ENCODE measurements around the gene DDX17.

DDX17 gene

GRCh38 chr22:38435010-38435409 is 71.1 kb downstream of the DDX17 start:
- Histone ChIP-seq H3K18ac (ENCODE audit: low read length) (no peak overlapping the region), H3K27ac (replicated peaks; ENCODE audit: low read length) (no peak overlapping the region), H3K4me3 (ENCODE audit: low read length in 2 of 2) (no peak overlapping the region), H3K79me1 (ENCODE audit: low read depth, low read length) (no peaks in the 10 kb centered on the region), H3K36me3 (replicated peaks in 1 of 2; ENCODE audit: control insufficient read depth in 2 of 2, insufficient read depth in 2 of 2, low read length in 2 of 2) (no peaks in the 10 kb centered on the region), H3K4me1 (ENCODE audit: control insufficient read depth in 2 of 2, insufficient read depth in 1 of 2, low read depth in 1 of 2, low read length in 2 of 2) (peaks cover 4 to 12% of the 10 kb centered on the region in 2 donors), H3K4ac (ENCODE audit: low read length) (no peak overlapping the region), H3K14ac (ENCODE audit: low read length) (no peak overlapping the region), H3K9ac (ENCODE audit: low read depth, low read length, poor library complexity) (peak overlapping the region; percentile 45), H3K27me3 (ENCODE audit: control insufficient read depth in 3 of 3, insufficient read depth in 3 of 3, low read depth in 1 of 3, low read length in 3 of 3) (no peaks in the 10 kb centered on the region), H2AK5ac (ENCODE audit: low read depth, low read length) (no peak overlapping the region), H3K23ac (ENCODE audit: low read depth, low read length, poor library complexity) (no peak overlapping the region), H4K8ac (ENCODE audit: low read depth, low read length) (no peak overlapping the region), H2BK15ac (ENCODE audit: low read length) (no peak overlapping the region), H4K91ac (ENCODE audit: low read depth, low read length, poor library complexity) (no peak overlapping the region), H3K4me2 (ENCODE audit: insufficient read depth, low read length, poor library complexity, severe bottlenecking) (no peak overlapping the region), H3K9me3 (replicated peaks in 1 of 2; ENCODE audit: control insufficient read depth in 2 of 2, insufficient read depth in 1 of 2, low read depth in 1 of 2, low read length in 2 of 2) (no peaks in the 10 kb centered on the region), H2BK5ac (ENCODE audit: low read length) (no peak overlapping the region), H2BK120ac (ENCODE audit: low read depth, low read length) (no peak overlapping the region), H2BK12ac (ENCODE audit: low read length) (no peak overlapping the region), H2AFZ (ENCODE audit: low read length) (no peak overlapping the region)
- WGBS, 2 donors (ENCODE audit: extremely low coverage in 2 of 2, insufficient read length in 2 of 2, insufficient replicate concordance in 1 of 2): no CpG with 5 or more reads among the region's 4 CpGs
- no peak for DNase-seq (ENCODE audit: low spot score)

GRCh38 chr22:38433871-38434270 is 72.2 kb downstream of the DDX17 start:
- H3K4ac ChIP-seq (ENCODE audit: low read length): no peak overlapping the region
- no peak overlapping the region for H3K27ac ChIP-seq (replicated peaks; ENCODE audit: low read length)
- no peak overlapping the region for H3K4me3 ChIP-seq (ENCODE audit: low read length in 2 of 2)
- no peak overlapping the region for H2BK5ac ChIP-seq (ENCODE audit: low read length)
- H2AFZ ChIP-seq (ENCODE audit: low read length): no peak overlapping the region
- no peak overlapping the region for H4K8ac ChIP-seq (ENCODE audit: low read depth, low read length)
- H4K91ac ChIP-seq (ENCODE audit: low read depth, low read length, poor library complexity): no peak overlapping the region
- H2AK5ac ChIP-seq (ENCODE audit: low read depth, low read length): peak overlapping the region; percentile 71
- no peak overlapping the region for H2BK15ac ChIP-seq (ENCODE audit: low read length)
- DNase-seq (ENCODE audit: low spot score): no peak
- no peaks in the 10 kb centered on the region for H3K9me3 ChIP-seq (replicated peaks in 1 of 2; ENCODE audit: control insufficient read depth in 2 of 2, insufficient read depth in 1 of 2, low read depth in 1 of 2, low read length in 2 of 2)
- no peak overlapping the region for H3K9ac ChIP-seq (ENCODE audit: low read depth, low read length, poor library complexity)
- no peak overlapping the region for H3K14ac ChIP-seq (ENCODE audit: low read length)
- H3K36me3 ChIP-seq (replicated peaks in 1 of 2; ENCODE audit: control insufficient read depth in 2 of 2, insufficient read depth in 2 of 2, low read length in 2 of 2): no peaks in the 10 kb centered on the region
- H3K4me2 ChIP-seq (ENCODE audit: insufficient read depth, low read length, poor library complexity, severe bottlenecking): no peak overlapping the region
- H3K4me1 ChIP-seq (ENCODE audit: control insufficient read depth in 2 of 2, insufficient read depth in 1 of 2, low read depth in 1 of 2, low read length in 2 of 2): peaks cover 12 to 20% of the 10 kb centered on the region in 2 donors
- H3K79me1 ChIP-seq (ENCODE audit: low read depth, low read length): no peaks in the 10 kb centered on the region
- peak overlapping the region; percentile 80 for H3K18ac ChIP-seq (ENCODE audit: low read length)
- H2BK12ac ChIP-seq (ENCODE audit: low read length): no peak overlapping the region
- H3K27me3 ChIP-seq (ENCODE audit: control insufficient read depth in 3 of 3, insufficient read depth in 3 of 3, low read depth in 1 of 3, low read length in 3 of 3): no peaks in the 10 kb centered on the region
- no peak overlapping the region for H2BK120ac ChIP-seq (ENCODE audit: low read depth, low read length)
- WGBS, 2 donors (ENCODE audit: extremely low coverage in 2 of 2, insufficient read length in 2 of 2, insufficient replicate concordance in 1 of 2): no CpG with 5 or more reads among the region's 8 CpGs
- no peak overlapping the region for H3K23ac ChIP-seq (ENCODE audit: low read depth, low read length, poor library complexity)

Data from neuronal stem cell (in vitro differentiated cells).